ENCODE data around the gene LAMC3.
"Not testable (repeated sequence)": the region's sequence is repeated elsewhere in the genome, so short reads cannot be mapped to it uniquely, and the experiment has no call there.

LAMC3 gene

GRCh38 chr9:131107760-131108159 lies 98.8 kb downstream of the LAMC3 start:
- no peak overlapping the region for H3K4me3 ChIP-seq (replicated peaks; ENCODE audit: low read depth, low read length)
- no peak for DNase-seq (ENCODE audit: extremely low read depth, low read depth)
- no peak for TF ChIP-seq CTCF (IDR thresholded peaks at IDR 0.05; ENCODE audit: low read depth, low read length, missing control alignments)

- no peak overlapping the region for H3K4me3 ChIP-seq (replicated peaks; ENCODE audit: low read depth, low read length)
- no peak for DNase-seq (ENCODE audit: extremely low read depth, low read depth)
Observed at GRCh38 chr9:131111186-131111853, 102.3 kb downstream of the LAMC3 start.

GRCh38 chr9:131111854-131112311 lies 102.9 kb downstream of the LAMC3 start:
- no peak for DNase-seq (ENCODE audit: extremely low read depth, low read depth)
- no peak for TF ChIP-seq CTCF (IDR thresholded peaks at IDR 0.05; ENCODE audit: low read depth, low read length, missing control alignments)

More at GRCh38 chr9:131111186-131111853, 102.3 kb downstream of the LAMC3 start:
- no peak for TF ChIP-seq CTCF (IDR thresholded peaks at IDR 0.05; ENCODE audit: low read depth, low read length, missing control alignments)

GRCh38 chr9:131112374-131113154 lies 103.6 kb downstream of the LAMC3 start:
- DNase-seq (ENCODE audit: extremely low read depth, low read depth): no peak
- H3K4me3 ChIP-seq (replicated peaks; ENCODE audit: low read depth, low read length): no peak overlapping the region
- TF ChIP-seq CTCF (IDR thresholded peaks at IDR 0.05; ENCODE audit: low read depth, low read length, missing control alignments): no peak

More at GRCh38 chr9:131111854-131112311, 102.9 kb downstream of the LAMC3 start:
- H3K4me3 ChIP-seq (replicated peaks; ENCODE audit: low read depth, low read length): no peak overlapping the region

- DNase-seq (ENCODE audit: extremely low read depth, low read depth): no peak
- TF ChIP-seq CTCF (IDR thresholded peaks at IDR 0.05; ENCODE audit: low read depth, low read length, missing control alignments): no peak
- no peak overlapping the region for H3K4me3 ChIP-seq (replicated peaks; ENCODE audit: low read depth, low read length)
Observed at GRCh38 chr9:131113655-131114054, 104.7 kb downstream of the LAMC3 start.

GRCh38 chr9:131114084-131114535 lies 105.1 kb downstream of the LAMC3 start:
- H3K4me3 ChIP-seq (replicated peaks; ENCODE audit: low read depth, low read length): no peak overlapping the region
- no peak for DNase-seq (ENCODE audit: extremely low read depth, low read depth)

GRCh38 chr9:131115360-131115742 lies 106.4 kb downstream of the LAMC3 start:
- H3K4me3 ChIP-seq (replicated peaks; ENCODE audit: low read depth, low read length); DNase-seq (ENCODE audit: extremely low read depth, low read depth): not testable (repeated sequence)

More at GRCh38 chr9:131114084-131114535, 105.1 kb downstream of the LAMC3 start:
- TF ChIP-seq CTCF (IDR thresholded peaks at IDR 0.05; ENCODE audit: low read depth, low read length, missing control alignments): no peak

Data from HFF-Myc (cell line).